ENCODE results near the gene ZCCHC7.
"Not testable (repeated sequence)": the region's sequence is repeated elsewhere in the genome, so short reads cannot be mapped to it uniquely, and the experiment has no call there.

The ZCCHC7 gene

GRCh38 chr9:37251452-37251851 is 131.1 kb downstream of the ZCCHC7 start:
- DNase-seq (ENCODE audit: low read depth in 3 of 3): no peak

- no peak for DNase-seq (ENCODE audit: low read depth in 3 of 3)
Observed at GRCh38 chr9:37253377-37253937, 133.1 kb downstream of the ZCCHC7 start.

- no peak for DNase-seq (ENCODE audit: low read depth in 3 of 3)
Observed at GRCh38 chr9:37255187-37255586, 134.8 kb downstream of the ZCCHC7 start.

GRCh38 chr9:37255944-37256862 is 135.8 kb downstream of the ZCCHC7 start:
- no peak for DNase-seq (ENCODE audit: low read depth in 3 of 3)

- no peak for DNase-seq (ENCODE audit: low read depth in 3 of 3)
Observed at GRCh38 chr9:37259951-37260350, 139.6 kb downstream of the ZCCHC7 start.

GRCh38 chr9:37262410-37262809 is 142.0 kb downstream of the ZCCHC7 start:
- no peak for DNase-seq (ENCODE audit: low read depth in 3 of 3)

- DNase-seq (ENCODE audit: low read depth in 3 of 3): no peak
Observed at GRCh38 chr9:37264539-37264938, 144.2 kb downstream of the ZCCHC7 start.

GRCh38 chr9:37266630-37267029 is 146.3 kb downstream of the ZCCHC7 start:
- no peak for DNase-seq (ENCODE audit: low read depth in 3 of 3)

GRCh38 chr9:37269221-37269620 is 148.8 kb downstream of the ZCCHC7 start:
- DNase-seq (ENCODE audit: low read depth in 3 of 3): no peak

GRCh38 chr9:37271679-37272078 is 151.3 kb downstream of the ZCCHC7 start:
- no peak for DNase-seq (ENCODE audit: low read depth in 3 of 3)

GRCh38 chr9:37273595-37273994 is 153.2 kb downstream of the ZCCHC7 start:
- DNase-seq (ENCODE audit: low read depth in 3 of 3): no peak

- DNase-seq (ENCODE audit: low read depth in 3 of 3): no peak
Observed at GRCh38 chr9:37281541-37281940, 161.2 kb downstream of the ZCCHC7 start.

- DNase-seq (ENCODE audit: low read depth in 3 of 3): no peak
Observed at GRCh38 chr9:37283730-37284325, 163.5 kb downstream of the ZCCHC7 start.

GRCh38 chr9:37284636-37285035 is 164.3 kb downstream of the ZCCHC7 start:
- no peak for DNase-seq (ENCODE audit: low read depth in 3 of 3)

GRCh38 chr9:37286530-37287175 is 166.3 kb downstream of the ZCCHC7 start:
- no peak for DNase-seq (ENCODE audit: low read depth in 3 of 3)

- DNase-seq (ENCODE audit: low read depth in 3 of 3): no peak
Observed at GRCh38 chr9:37287317-37287716, 166.9 kb downstream of the ZCCHC7 start.

GRCh38 chr9:37289631-37290030 is 169.3 kb downstream of the ZCCHC7 start:
- DNase-seq (ENCODE audit: low read depth in 3 of 3): no peak

- no peak for DNase-seq (ENCODE audit: low read depth in 3 of 3)
Observed at GRCh38 chr9:37290366-37290939, 170.1 kb downstream of the ZCCHC7 start.

GRCh38 chr9:37290940-37291485 is 170.6 kb downstream of the ZCCHC7 start:
- no peak for DNase-seq (ENCODE audit: low read depth in 3 of 3)

GRCh38 chr9:37291612-37292238 is 171.4 kb downstream of the ZCCHC7 start:
- not testable (repeated sequence) for DNase-seq (ENCODE audit: low read depth in 3 of 3)

- DNase-seq (ENCODE audit: low read depth in 3 of 3): no peak
Observed at GRCh38 chr9:37292896-37293295, 172.5 kb downstream of the ZCCHC7 start.

Data from stimulated activated CD4-positive, alpha-beta T cell treated with anti-CD3 and anti-CD28 coated beads, TNF-alpha, amount 100 ng/mL, for 24 hours (primary cell).